Measurements from ENCODE around the gene OR10H1.

The OR10H1 gene

DNA sequence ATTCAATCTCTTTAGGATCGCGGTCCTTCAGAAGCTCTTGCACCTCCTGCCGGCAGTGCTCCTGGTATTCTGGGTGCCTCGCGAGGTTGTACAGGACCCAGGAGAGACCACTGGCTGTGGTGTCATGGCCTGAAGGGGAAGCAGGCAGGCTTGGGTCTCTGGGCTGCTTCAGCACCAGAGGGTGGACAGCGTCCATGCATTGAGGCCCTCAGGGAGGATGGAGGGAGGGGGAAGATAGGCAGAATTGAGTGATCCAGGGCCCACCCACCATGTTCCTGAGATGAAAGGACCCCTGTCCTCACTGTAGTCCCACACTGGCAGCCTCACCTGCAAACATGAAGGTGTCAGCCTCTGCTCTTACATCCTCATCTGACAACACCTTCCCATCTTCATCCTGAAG, 45.9 kb downstream of the OR10H1 start:
- no peak for DNase-seq

DNA sequence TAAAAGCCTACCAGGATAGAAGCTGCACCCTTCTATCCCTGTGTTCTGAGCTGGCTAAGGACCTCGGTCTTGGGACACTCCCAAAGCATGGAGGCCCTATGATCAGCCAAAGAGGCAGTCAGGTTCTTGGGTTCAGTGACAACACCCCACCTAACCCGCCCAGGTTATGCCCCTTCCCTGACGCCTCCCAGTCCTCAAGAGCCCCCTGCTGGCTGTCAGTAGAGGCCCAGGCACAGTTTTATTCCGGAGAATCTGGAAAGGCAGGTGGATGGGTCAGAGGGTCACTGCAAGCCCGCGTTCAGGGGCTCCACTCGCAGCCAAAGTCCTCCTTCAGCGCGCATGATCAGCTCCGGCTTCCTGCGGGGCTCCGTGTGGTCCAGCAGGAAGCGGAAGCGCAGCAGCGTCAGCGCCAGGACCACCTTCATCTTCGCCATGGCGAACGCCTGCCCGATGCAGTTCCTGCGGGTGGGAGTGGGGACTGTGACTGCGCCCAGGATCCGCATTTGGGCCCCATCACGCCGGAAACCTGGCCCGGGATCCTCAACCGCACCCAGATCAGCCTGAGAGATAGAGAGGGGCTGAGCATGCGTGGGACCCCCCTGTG, 55.4 kb downstream of the OR10H1 start:
- no peak for DNase-seq

DNA sequence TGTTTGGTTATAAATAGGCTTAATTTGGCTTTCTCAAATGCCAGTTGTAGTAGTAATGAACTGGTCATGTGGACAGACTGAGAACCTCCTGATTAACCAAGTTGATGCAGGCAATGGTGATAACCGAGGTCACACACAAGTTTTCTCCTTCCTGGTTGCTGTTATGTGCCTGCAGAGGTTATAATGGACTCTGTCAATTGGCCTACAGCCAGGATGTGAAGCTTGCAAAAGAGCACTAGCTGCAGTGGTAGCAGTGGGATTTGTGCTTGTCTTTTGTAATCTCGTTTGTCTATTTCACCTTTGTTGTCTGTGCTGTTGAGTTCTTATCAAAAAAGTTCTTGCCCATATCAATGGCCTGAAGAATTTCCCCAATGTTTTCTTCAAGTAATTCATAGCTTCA, 57.1 kb downstream of the OR10H1 start:
- DNase-seq: no peak
